ENCODE results near the gene MIA2. TPM values are rescaled to one million over a fixed set of nuclear protein-coding genes. Genes with fewer than 3 reads are reported as not detected.

The MIA2 gene
- total RNA-seq, 1 experiment from 2014 or later, result 15.0 TPM

GRCh38 chr14:39350866-39351265 is 117.2 kb downstream of the MIA2 start:
- Mint-ChIP-seq H3K4me3 (no peak overlapping the region), H3K36me3 (ENCODE audit: insufficient read depth in 1 of 3, low read depth in 3 of 3) (peaks cover 10 to 24% (median 14%) of the 10 kb centered on the region in 3 experiments; a peak in 6 of 7 replicates), H3K4me1 (no peaks in the 10 kb centered on the region), H3K27ac (no peak overlapping the region; a peak in 1 of 7 replicates), H3K9me3 (peaks cover 8 to 11% of the 10 kb centered on the region in 2 experiments), H3K27me3 (ENCODE audit: low read depth) (no peaks in the 10 kb centered on the region)
- H2BK120ac ChIP-seq (ENCODE audit: low read depth, low read length, poor library complexity, severe bottlenecking), result no peak overlapping the region
- no peaks in the 10 kb centered on the region for H3K79me1 ChIP-seq (ENCODE audit: insufficient read depth, low read depth, low read length, poor library complexity, severe bottlenecking)
- H3K56ac ChIP-seq (ENCODE audit: insufficient read length, low read depth, low read length), result no peak overlapping the region
- no peak overlapping the region for H2BK15ac ChIP-seq (ENCODE audit: low read depth, low read length)
- no peak overlapping the region for H4K91ac ChIP-seq (ENCODE audit: insufficient read length, low read depth, low read length)
- no peak overlapping the region for H3K14ac ChIP-seq (ENCODE audit: insufficient read depth, low read length)
- no peaks in the 10 kb centered on the region for H4K20me1 ChIP-seq (ENCODE audit: control insufficient read depth, insufficient read depth, insufficient read length)
- H3K79me2 ChIP-seq (ENCODE audit: insufficient read depth, low read length), result no peaks in the 10 kb centered on the region
- no peak overlapping the region for H2AK5ac ChIP-seq (ENCODE audit: insufficient read length, low read length)
- H2BK12ac ChIP-seq (ENCODE audit: insufficient read length, low read depth, low read length), result no peak overlapping the region
- WGBS (ENCODE audit: extremely low coverage, insufficient read length, low lambda C conversion rate), result no CpG with 5 or more reads among the region's 3 CpGs
- no peak overlapping the region for H4K5ac ChIP-seq (ENCODE audit: insufficient read length, low read depth, low read length)
- no peak overlapping the region for H3K27ac ChIP-seq (ENCODE audit: insufficient read length, low read depth, low read length)
- no peak overlapping the region for H3K4ac ChIP-seq (ENCODE audit: low read depth, low read length)
- no peak overlapping the region for H3K9ac ChIP-seq (ENCODE audit: extremely low read depth, insufficient read length, low read length)
- H3K23ac ChIP-seq (ENCODE audit: insufficient read length, low read depth, low read length), result no peak overlapping the region
- no peaks in the 10 kb centered on the region for H3K4me1 ChIP-seq (ENCODE audit: insufficient read depth, low read length)
- no peaks in the 10 kb centered on the region for H3K9me3 ChIP-seq (ENCODE audit: control insufficient read depth, low read depth, low read length)
- no peaks in the 10 kb centered on the region for H3K27me3 ChIP-seq (ENCODE audit: insufficient read depth, low read length)
- no peak overlapping the region for H2BK20ac ChIP-seq (ENCODE audit: low read depth, low read length, poor library complexity, severe bottlenecking)
- H4K8ac ChIP-seq (replicated peaks; ENCODE audit: insufficient read length, low read depth, low read length), result no peak overlapping the region
- H2BK5ac ChIP-seq (ENCODE audit: insufficient read length, low read length), result no peak overlapping the region
- H3K23me2 ChIP-seq (ENCODE audit: insufficient read length, low read depth, low read length, poor library complexity, severe bottlenecking), result no peaks in the 10 kb centered on the region
- H2AFZ ChIP-seq (ENCODE audit: low read length), result no peak overlapping the region
- no peak overlapping the region for H3T11ph ChIP-seq (ENCODE audit: low read length)
- DNase-seq, result no peak
- H3K18ac ChIP-seq (ENCODE audit: insufficient read length, low read depth, low read length), result no peak overlapping the region
- TF ChIP-seq, protein P1, sequence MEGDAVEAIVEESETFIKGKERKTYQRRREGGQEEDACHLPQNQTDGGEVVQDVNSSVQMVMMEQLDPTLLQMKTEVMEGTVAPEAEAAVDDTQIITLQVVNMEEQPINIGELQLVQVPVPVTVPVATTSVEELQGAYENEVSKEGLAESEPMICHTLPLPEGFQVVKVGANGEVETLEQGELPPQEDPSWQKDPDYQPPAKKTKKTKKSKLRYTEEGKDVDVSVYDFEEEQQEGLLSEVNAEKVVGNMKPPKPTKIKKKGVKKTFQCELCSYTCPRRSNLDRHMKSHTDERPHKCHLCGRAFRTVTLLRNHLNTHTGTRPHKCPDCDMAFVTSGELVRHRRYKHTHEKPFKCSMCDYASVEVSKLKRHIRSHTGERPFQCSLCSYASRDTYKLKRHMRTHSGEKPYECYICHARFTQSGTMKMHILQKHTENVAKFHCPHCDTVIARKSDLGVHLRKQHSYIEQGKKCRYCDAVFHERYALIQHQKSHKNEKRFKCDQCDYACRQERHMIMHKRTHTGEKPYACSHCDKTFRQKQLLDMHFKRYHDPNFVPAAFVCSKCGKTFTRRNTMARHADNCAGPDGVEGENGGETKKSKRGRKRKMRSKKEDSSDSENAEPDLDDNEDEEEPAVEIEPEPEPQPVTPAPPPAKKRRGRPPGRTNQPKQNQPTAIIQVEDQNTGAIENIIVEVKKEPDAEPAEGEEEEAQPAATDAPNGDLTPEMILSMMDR (conservative IDR thresholded peaks at IDR 0.05), result no peak
- no peak overlapping the region for H3K4me2 ChIP-seq (ENCODE audit: insufficient read depth, insufficient read length, low read length)
